ENCODE data around the gene MRPL37.

MRPL37 gene

GRCh38 chr1:54259546-54260140 lies 59.7 kb downstream of the MRPL37 start:
- no peak overlapping the region for H3K4me3 ChIP-seq
- H3K36me3 ChIP-seq, result peaks cover 5 to 25% (median 6%) of the 10 kb centered on the region in 3 donors
- no peak for DNase-seq
- TF ChIP-seq, protein P1, sequence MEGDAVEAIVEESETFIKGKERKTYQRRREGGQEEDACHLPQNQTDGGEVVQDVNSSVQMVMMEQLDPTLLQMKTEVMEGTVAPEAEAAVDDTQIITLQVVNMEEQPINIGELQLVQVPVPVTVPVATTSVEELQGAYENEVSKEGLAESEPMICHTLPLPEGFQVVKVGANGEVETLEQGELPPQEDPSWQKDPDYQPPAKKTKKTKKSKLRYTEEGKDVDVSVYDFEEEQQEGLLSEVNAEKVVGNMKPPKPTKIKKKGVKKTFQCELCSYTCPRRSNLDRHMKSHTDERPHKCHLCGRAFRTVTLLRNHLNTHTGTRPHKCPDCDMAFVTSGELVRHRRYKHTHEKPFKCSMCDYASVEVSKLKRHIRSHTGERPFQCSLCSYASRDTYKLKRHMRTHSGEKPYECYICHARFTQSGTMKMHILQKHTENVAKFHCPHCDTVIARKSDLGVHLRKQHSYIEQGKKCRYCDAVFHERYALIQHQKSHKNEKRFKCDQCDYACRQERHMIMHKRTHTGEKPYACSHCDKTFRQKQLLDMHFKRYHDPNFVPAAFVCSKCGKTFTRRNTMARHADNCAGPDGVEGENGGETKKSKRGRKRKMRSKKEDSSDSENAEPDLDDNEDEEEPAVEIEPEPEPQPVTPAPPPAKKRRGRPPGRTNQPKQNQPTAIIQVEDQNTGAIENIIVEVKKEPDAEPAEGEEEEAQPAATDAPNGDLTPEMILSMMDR (IDR thresholded peaks at IDR 0.05), result no peak
- no peaks in the 10 kb centered on the region for H3K9me3 ChIP-seq
- no peak overlapping the region for H3K27ac ChIP-seq
- H3K4me1 ChIP-seq, result peaks cover 0 to 14% (median 0%) of the 10 kb centered on the region in 4 donors
- intact Hi-C loops (cut with DNase I; ENCODE audit: low total_unique reads), result loop anchor here (5.0 kb wide), 1 partner anchor 143 kb away; no protein-coding TSS in a partner anchor
- H3K27me3 ChIP-seq, result no peaks in the 10 kb centered on the region

GRCh38 chr1:54260810-54261209 lies 60.8 kb downstream of the MRPL37 start:
- Histone ChIP-seq H3K9me3 (no peaks in the 10 kb centered on the region), H3K27ac (no peak overlapping the region), H3K4me3 (no peak overlapping the region), H3K4me1 (peaks cover 0 to 12% (median 0%) of the 10 kb centered on the region in 4 donors), H3K27me3 (no peaks in the 10 kb centered on the region), H3K36me3 (peaks cover 5 to 27% (median 6%) of the 10 kb centered on the region in 3 donors)
- intact Hi-C loops (cut with DNase I; ENCODE audit: low total_unique reads), result loop anchor here (5.0 kb wide), 1 partner anchor 141 kb away; no protein-coding TSS in a partner anchor
- TF ChIP-seq, protein P1 (IDR thresholded peaks at IDR 0.05), result no peak
- DNase-seq, result no peak

- no peaks in the 10 kb centered on the region for H3K27me3 ChIP-seq
- H3K9me3 ChIP-seq, result no peaks in the 10 kb centered on the region
- peaks cover 0 to 12% (median 4%) of the 10 kb centered on the region in 4 donors for H3K4me1 ChIP-seq
- DNase-seq, result no peak
- H3K36me3 ChIP-seq, result peaks cover 0 to 27% (median 6%) of the 10 kb centered on the region in 3 donors
- TF ChIP-seq, protein P1 (IDR thresholded peaks at IDR 0.05), result no peak
- no peak overlapping the region for H3K4me3 ChIP-seq
- intact Hi-C loops (cut with DNase I; ENCODE audit: low total_unique reads), result loop anchor here (5.0 kb wide), 1 partner anchor 140 kb away; no protein-coding TSS in a partner anchor
- H3K27ac ChIP-seq, result no peak overlapping the region
These were observed 62.3 kb downstream of the MRPL37 start for GRCh38 chr1:54262244-54262643.

DNA sequence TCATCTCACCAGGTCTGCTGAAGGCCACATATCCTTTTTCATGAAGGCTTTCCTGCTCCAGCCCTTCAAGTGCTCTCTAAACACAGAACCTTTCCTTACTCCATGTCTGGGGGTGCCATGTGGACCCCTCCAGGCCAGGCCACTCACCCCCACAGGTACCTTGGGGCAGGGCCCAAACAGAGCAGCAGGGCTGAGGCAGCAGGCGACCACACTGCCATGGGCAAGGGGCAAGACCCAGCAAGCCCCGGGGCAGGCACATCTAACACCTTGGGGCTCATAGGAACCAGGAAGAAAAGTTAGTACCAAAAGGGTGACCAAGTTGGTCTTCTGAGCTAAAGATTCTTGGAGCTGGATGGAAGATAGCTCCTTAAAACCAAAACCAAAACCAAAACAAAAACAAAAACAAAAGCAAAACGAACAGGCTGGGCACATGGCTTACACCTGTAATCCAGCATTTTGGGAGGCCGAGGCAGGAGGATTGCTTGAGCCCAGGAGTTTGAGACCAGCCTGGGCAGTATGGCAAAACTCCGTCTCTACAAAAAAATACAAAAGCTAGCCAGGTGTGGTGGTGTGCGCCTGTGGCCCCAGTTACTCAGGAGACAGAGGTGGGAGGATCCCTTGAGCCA lies 63.7 kb downstream of the MRPL37 start:
- peaks cover 0 to 23% (median 6%) of the 10 kb centered on the region in 3 donors for H3K36me3 ChIP-seq
- H3K27ac ChIP-seq, result no peak overlapping the region
- no peaks in the 10 kb centered on the region for H3K27me3 ChIP-seq
- no peak overlapping the region for H3K4me3 ChIP-seq
- DNase-seq, result no peak
- H3K9me3 ChIP-seq, result no peaks in the 10 kb centered on the region
- H3K4me1 ChIP-seq, result peaks cover 0 to 21% (median 13%) of the 10 kb centered on the region in 4 donors
- TF ChIP-seq, protein P1 (IDR thresholded peaks at IDR 0.05), result no peak
- intact Hi-C loops (cut with DNase I; ENCODE audit: low total_unique reads), result loop anchor here (5.0 kb wide), 1 partner anchor 139 kb away; no protein-coding TSS in a partner anchor

DNA sequence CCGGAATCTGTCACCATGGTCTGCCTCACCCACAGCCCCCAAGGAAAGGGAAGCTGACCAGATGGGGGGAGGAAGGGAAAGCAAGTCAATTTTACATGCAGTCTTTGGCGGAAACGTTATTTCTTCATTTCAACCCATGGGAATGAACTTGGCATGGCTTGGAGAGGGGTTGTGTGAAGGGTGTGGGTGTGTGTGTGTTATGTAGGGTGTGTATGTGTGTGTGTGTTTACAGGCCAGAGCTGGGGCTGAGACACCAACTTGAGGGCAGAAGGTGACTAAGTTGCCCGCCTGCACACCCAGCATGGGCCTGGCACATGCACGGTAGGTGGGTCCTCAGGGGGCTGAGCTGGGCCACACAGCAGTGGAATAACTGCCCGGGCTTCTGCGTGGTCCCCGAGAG lies 65.2 kb downstream of the MRPL37 start:
- TF ChIP-seq, protein P1 (IDR thresholded peaks at IDR 0.05), result no peak
- peaks cover 0 to 15% (median 6%) of the 10 kb centered on the region in 3 donors for H3K36me3 ChIP-seq
- no peaks in the 10 kb centered on the region for H3K27me3 ChIP-seq
- H3K27ac ChIP-seq, result no peak overlapping the region
- H3K9me3 ChIP-seq, result no peaks in the 10 kb centered on the region
- intact Hi-C loops (cut with DNase I; ENCODE audit: low total_unique reads), result no loop called here
- peaks cover 0 to 36% (median 21%) of the 10 kb centered on the region in 4 donors for H3K4me1 ChIP-seq
- no peak for DNase-seq
- no peak overlapping the region for H3K4me3 ChIP-seq

Measured in tibial artery (tissue), 4 donors.